K562 (cell line): ENCODE measurements around the gene PELI2. TPM values are rescaled to one million over a fixed set of nuclear protein-coding genes. Genes with fewer than 3 reads are reported as not detected.

Experiments used
- ATAC-seq: fragments of 200-7000 bp; cut with Tn5 transposase; 3 replicates; pipeline ENCODE4 v1.9.1; 2020; ENCODE audit warnings: moderate library complexity
- BruUV-seq: library from RNA; stranded (reverse); fragments of 400-500 nt; replicated peaks from 2 replicates; lab custom pipeline; 2021; lab: Mats Ljungman, UMichigan
- CTCF ChIA-PET: fragments of 300-600 bp; formaldehyde crosslinking; extraction: SDS; loops from one replicate; lab custom pipeline; 2021; ENCODE audit warnings: low intra/inter-chr PET ratio; lab: Yijun Ruan, JAX
- POLR2A ChIA-PET: fragments of 300-600, 350-650 bp; sonication (Branson Sonifier 250); formaldehyde crosslinking; extraction: SDS; loops from one replicate; lab custom pipeline; 2021; ENCODE audit warnings: antibody characterized with exemption, inconsistent platforms; lab: Yijun Ruan, JAX
- DNase-seq, 4 experiments: peaks; one replicate each; pipeline versions ENCODE4 v3.0.0 to v3.0.0-alpha.2; 2011 to 2018; ENCODE audit warnings: low spot score in 3 of 4, mixed read lengths in 3 of 4; ENCODE audit errors: extremely low read depth in 1 of 4
- FAIRE-seq: peaks from 2 replicates; lab custom pipeline; 2011; peaks lifted over from hg19 to GRCh38; lab: Jason Lieb, UNC
- H2AFZ ChIP-seq: 2 replicates; pipeline ENCODE4 v1.6.0; 2011; ENCODE audit warnings: low read depth, low read length, control low read depth, inconsistent platforms
- H3K27ac ChIP-seq: fragments of 200-600 bp; 3 replicates; pipeline ENCODE4 v1.8.0; 2011; ENCODE audit warnings: low read depth, mild to moderate bottlenecking, control low read depth, inconsistent platforms, low read length, moderate library complexity, mixed read lengths; ENCODE audit errors: extremely low read depth
- H3K27me3 ChIP-seq, 2 experiments: fragments of 300-600 bp in 1 of 2; 2 replicates in 1 of 2; 3 replicates in 1 of 2; pipeline versions ENCODE4 v1.6.0 to v1.8.0; 2011; ENCODE audit warnings: inconsistent platforms in 2 of 2, low read length in 2 of 2, mild to moderate bottlenecking in 1 of 2, mixed read lengths in 1 of 2, moderate library complexity in 1 of 2; ENCODE audit not compliant: control insufficient read depth in 2 of 2, insufficient read depth in 2 of 2
- H3K36me3 ChIP-seq: fragments of 300-600 bp; 3 replicates; pipeline ENCODE4 v1.8.0; 2011; ENCODE audit warnings: mild to moderate bottlenecking, low read length, inconsistent platforms; ENCODE audit not compliant: control insufficient read depth, insufficient read depth
- H3K4me1 ChIP-seq, 2 experiments: fragments of 200-600 bp in 1 of 2; replicated peaks in 1 of 2; 2 replicates in 1 of 2; 3 replicates in 1 of 2; pipeline versions ENCODE4 v1.5.1 to v1.8.0; 2011; ENCODE audit warnings: inconsistent platforms in 2 of 2, low read length in 2 of 2, mild to moderate bottlenecking in 1 of 2, mixed read lengths in 1 of 2, moderate library complexity in 1 of 2; ENCODE audit not compliant: control insufficient read depth in 2 of 2, insufficient read depth in 2 of 2
- H3K4me2 ChIP-seq: 2 replicates; pipeline ENCODE4 v1.6.1; 2011; ENCODE audit warnings: low read length, control low read depth, inconsistent platforms, mixed read lengths; ENCODE audit not compliant: insufficient read depth
- H3K4me3 ChIP-seq: fragments of 200-600 bp; sonication (generic), shearing (Covaris generic); 2 replicates; pipeline ENCODE4 v1.5.1; 2016; ENCODE audit warnings: control low read depth, inconsistent platforms
- H3K79me2 ChIP-seq: fragments of 200-600 bp; 3 replicates; pipeline ENCODE4 v1.8.0; 2011; ENCODE audit warnings: low read length, inconsistent platforms; ENCODE audit not compliant: control insufficient read depth, insufficient read depth
- H3K9ac ChIP-seq, 2 experiments: 2 replicates each; pipeline versions ENCODE4 v1.6.0 to v1.6.1; 2011; ENCODE audit warnings: low read depth in 2 of 2, low read length in 2 of 2, control low read depth in 1 of 2, inconsistent platforms in 1 of 2, mild to moderate bottlenecking in 1 of 2, mixed read lengths in 1 of 2; ENCODE audit not compliant: insufficient read depth in 1 of 2
- H3K9me1 ChIP-seq: one replicate; pipeline ENCODE4 v1.6.0; 2011; ENCODE audit warnings: inconsistent platforms, mild to moderate bottlenecking, low read length, moderate library complexity; ENCODE audit not compliant: control insufficient read depth, insufficient read depth
- H3K9me3 ChIP-seq: replicated peaks from 2 replicates; pipeline ENCODE4 v1.5.1; 2011; ENCODE audit warnings: low read depth, low read length, inconsistent platforms; ENCODE audit not compliant: control insufficient read depth, insufficient read depth
- H4K20me1 ChIP-seq: replicated peaks from 2 replicates; pipeline ENCODE4 v1.6.1; 2011; ENCODE audit warnings: low read length, inconsistent platforms, mixed read lengths; ENCODE audit not compliant: control insufficient read depth, insufficient read depth
- WGBS: fragments of 100-300 bp; shearing (Covaris generic); methylation state at CpG from one replicate; pipeline ENCODE4 v1.1.6; 2016; ENCODE audit warnings: low coverage, mixed read lengths; ENCODE audit not compliant: insufficient coverage; ENCODE audit errors: missing lambda C conversion rate; 5-methylcytosine and 5-hydroxymethylcytosine counted together
- in situ Hi-C: fragments of 300-500 bp; cut with MboI; formaldehyde crosslinking; loops from 4 replicates; pipeline ENCODE4 v1.15.0; 2018; ENCODE audit warnings: inconsistent platforms, mixed read lengths
- intact Hi-C: fragments of 100-400 bp; cut with micrococcal nuclease; formaldehyde crosslinking; loops from 2 replicates; pipeline ENCODE4 v1.14.2; 2022
- polyA plus RNA-seq, 8 experiments: library from polyadenylated mRNA; depleted of rRNA in 4 of 8; stranded (reverse) in 5 of 8; unstranded in 3 of 8; fragments of >200 nt; fragmentation: Nextera tagmentation in 2 of 8; fragmentation: Illumina TruSeq in 1 of 8; extraction: Ambion mirVana in 2 of 8; extraction: Trizol in 1 of 8; gene quantifications; 2 replicates each; pipeline versions ENCODE4 v1.2.1 to v1.2.3, GENCODE V29; 2011 to 2014; ENCODE audit warnings: inconsistent platforms in 1 of 8, missing spikeins in 1 of 8
- total RNA-seq, 7 experiments: library from RNA; depleted of rRNA in 6 of 7; stranded (reverse); fragments of >200 nt in 6 of 7; fragmentation: Illumina TruSeq in 2 of 7; extraction: Trizol in 2 of 7; gene quantifications; 2 replicates each; pipeline versions ENCODE4 v1.2.1 to v1.2.3, GENCODE V29; 2011 to 2021; ENCODE audit warnings: low replicate concordance in 1 of 7
- TF ChIP-seq, protein P1 (sequence below): fragments of 250-450 bp; sonication (Bioruptor Pico); IDR thresholded peaks from 2 replicates; pipeline ENCODE4 v1.8.0; 2022; ENCODE audit warnings: inconsistent platforms, mild to moderate bottlenecking, moderate library complexity, borderline replicate concordance
- TF ChIP-seq, protein P2 (sequence below): fragments of 250-450 bp; sonication (Bioruptor Pico); IDR thresholded peaks from 2 replicates; pipeline ENCODE4 v1.4.0; 2020; ENCODE audit warnings: mild to moderate bottlenecking

Gene PELI2
- total and polyA plus RNA-seq, 9 of the 15 experiments (the other 6 are each of a cell fraction or from before 2014, with no cell fraction given) = 0.20 to 1.5 (median 0.44) TPM

GRCh38 chr14:56098021-56098420, 20.2 kb upstream of the PELI2 start:
- ATAC-seq = no peak
- no peaks in the 10 kb centered on the region for H3K9me3 ChIP-seq
- BruUV-seq = no TSS peak
- TF ChIP-seq, protein P1, sequence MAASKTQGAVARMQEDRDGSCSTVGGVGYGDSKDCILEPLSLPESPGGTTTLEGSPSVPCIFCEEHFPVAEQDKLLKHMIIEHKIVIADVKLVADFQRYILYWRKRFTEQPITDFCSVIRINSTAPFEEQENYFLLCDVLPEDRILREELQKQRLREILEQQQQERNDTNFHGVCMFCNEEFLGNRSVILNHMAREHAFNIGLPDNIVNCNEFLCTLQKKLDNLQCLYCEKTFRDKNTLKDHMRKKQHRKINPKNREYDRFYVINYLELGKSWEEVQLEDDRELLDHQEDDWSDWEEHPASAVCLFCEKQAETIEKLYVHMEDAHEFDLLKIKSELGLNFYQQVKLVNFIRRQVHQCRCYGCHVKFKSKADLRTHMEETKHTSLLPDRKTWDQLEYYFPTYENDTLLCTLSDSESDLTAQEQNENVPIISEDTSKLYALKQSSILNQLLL (CRISPR knock-in tag) = no peak
- TF ChIP-seq, protein P2, sequence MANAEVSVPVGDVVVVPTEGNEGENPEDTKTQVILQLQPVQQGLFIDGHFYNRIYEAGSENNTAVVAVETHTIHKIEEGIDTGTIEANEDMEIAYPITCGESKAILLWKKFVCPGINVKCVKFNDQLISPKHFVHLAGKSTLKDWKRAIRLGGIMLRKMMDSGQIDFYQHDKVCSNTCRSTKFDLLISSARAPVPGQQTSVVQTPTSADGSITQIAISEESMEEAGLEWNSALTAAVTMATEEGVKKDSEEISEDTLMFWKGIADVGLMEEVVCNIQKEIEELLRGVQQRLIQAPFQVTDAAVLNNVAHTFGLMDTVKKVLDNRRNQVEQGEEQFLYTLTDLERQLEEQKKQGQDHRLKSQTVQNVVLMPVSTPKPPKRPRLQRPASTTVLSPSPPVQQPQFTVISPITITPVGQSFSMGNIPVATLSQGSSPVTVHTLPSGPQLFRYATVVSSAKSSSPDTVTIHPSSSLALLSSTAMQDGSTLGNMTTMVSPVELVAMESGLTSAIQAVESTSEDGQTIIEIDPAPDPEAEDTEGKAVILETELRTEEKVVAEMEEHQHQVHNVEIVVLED (CRISPR knock-in tag) = no peak
- TF ChIP-seq, all 486 proteins: peak for 0
- intact Hi-C loops (no loop called here), in situ Hi-C loops (no loop called here)
- no peaks in the 10 kb centered on the region for H3K27me3 ChIP-seq
- WGBS = 0% methylated on average over 1 of the region's 1 CpG
- H3K4me3 ChIP-seq = no peak overlapping the region
- no peaks in the 10 kb centered on the region for H3K36me3 ChIP-seq
- no peaks in the 10 kb centered on the region for H4K20me1 ChIP-seq
- no peaks in the 10 kb centered on the region for H3K4me1 ChIP-seq
- no peak overlapping the region for H2AFZ ChIP-seq
- H3K79me2 ChIP-seq = no peaks in the 10 kb centered on the region
- H3K9ac ChIP-seq = no peak overlapping the region
- no peaks in the 10 kb centered on the region for H3K9me1 ChIP-seq
- no peak overlapping the region for H3K4me2 ChIP-seq
- FAIRE-seq (no peak), DNase-seq (no peak)
- no peak overlapping the region for H3K27ac ChIP-seq
- ChIA-PET CTCF (no interaction called here), POLR2A (no interaction called here)
